ENCODE measurements around the gene ITGBL1.
"Not testable (repeated sequence)": the region's sequence is repeated elsewhere in the genome, so short reads cannot be mapped to it uniquely, and the experiment has no call there.

Gene ITGBL1

DNA sequence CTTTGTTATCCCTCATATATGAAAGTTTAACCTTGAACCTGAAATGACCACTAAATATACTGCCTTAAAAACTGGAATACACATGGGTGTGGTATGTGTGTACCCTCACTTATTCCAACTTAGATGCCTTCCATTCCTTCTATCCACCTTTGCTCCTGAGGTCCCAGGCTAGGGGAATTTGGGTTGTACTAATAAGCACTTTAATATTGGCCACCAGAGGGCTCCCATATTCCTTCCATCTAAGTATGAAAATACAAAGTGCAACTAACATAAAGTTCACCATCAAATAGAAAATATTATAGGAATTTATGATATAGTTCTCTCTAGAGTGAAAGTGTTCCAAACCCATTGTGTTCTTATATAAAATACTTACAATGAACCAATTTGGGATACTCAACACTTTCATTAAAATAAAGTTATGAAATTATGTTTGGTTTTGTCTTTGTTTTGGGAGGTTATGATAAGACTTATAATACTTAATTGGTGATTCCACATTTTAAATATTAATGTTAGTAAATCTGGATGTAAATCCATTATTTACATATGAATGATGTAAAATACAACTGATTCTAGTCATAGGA is 62.3 kb downstream of the ITGBL1 start:
- no peak for DNase-seq

- no peak for DNase-seq
Observed at GRCh38 chr13:101515504-101515903, 63.0 kb downstream of the ITGBL1 start.

- DNase-seq = no peak
Observed at GRCh38 chr13:101516262-101516661, 63.8 kb downstream of the ITGBL1 start.

GRCh38 chr13:101520672-101521071 is 68.2 kb downstream of the ITGBL1 start:
- no peak for DNase-seq

- DNase-seq = no peak
Observed at GRCh38 chr13:101521371-101521770, 68.9 kb downstream of the ITGBL1 start.

GRCh38 chr13:101522607-101523006 is 70.1 kb downstream of the ITGBL1 start:
- no peak for DNase-seq

- no peak for DNase-seq
Observed at GRCh38 chr13:101523154-101524131, 71.0 kb downstream of the ITGBL1 start.

DNA sequence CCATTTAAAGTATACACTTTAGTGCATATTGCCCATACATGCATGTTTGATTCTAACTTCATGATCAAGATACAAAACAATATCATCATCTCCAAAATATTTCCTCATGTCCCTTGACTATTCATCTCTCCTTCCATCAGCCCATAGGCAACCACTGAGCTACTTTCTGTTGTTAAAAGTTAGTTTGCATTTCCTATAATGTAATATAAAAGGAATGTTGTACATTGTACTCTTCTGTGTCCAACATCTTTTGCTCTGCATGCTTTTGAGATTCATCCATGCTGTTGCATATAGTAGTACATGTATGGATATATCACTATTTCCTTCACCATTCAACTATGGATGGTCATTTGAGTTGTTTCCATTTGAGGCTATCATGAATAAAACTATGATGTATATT is 74.7 kb downstream of the ITGBL1 start:
- DNase-seq = no peak

- no peak for DNase-seq
Observed at GRCh38 chr13:101529422-101529821, 76.9 kb downstream of the ITGBL1 start.

GRCh38 chr13:101530293-101530692 is 77.8 kb downstream of the ITGBL1 start:
- DNase-seq = no peak

DNA sequence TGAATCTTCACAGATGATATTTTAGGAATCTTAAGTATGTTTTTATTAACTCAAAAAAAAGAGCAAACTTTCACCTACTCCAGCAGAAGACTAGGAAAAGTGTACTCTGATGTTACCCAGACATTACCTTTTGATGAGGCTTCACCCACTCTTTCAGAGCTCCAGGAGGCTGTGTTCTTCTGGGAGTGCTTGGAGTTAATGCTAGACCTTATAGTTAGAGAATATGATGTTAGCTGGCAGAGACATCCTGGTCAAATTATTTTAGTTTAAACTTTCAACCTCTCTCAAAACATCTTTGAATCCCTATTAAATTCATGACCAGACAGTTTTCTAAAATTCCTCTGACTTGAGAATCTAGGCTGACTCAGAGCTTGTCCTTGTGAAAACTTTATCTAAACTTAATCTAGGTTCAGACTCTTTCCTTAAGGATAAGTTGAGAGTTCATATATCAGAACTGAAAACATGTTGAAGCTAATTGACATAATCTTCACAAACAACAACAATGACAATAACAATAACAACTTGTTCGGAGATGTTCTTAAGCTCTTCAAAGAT is 82.8 kb downstream of the ITGBL1 start:
- no peak for DNase-seq

DNA sequence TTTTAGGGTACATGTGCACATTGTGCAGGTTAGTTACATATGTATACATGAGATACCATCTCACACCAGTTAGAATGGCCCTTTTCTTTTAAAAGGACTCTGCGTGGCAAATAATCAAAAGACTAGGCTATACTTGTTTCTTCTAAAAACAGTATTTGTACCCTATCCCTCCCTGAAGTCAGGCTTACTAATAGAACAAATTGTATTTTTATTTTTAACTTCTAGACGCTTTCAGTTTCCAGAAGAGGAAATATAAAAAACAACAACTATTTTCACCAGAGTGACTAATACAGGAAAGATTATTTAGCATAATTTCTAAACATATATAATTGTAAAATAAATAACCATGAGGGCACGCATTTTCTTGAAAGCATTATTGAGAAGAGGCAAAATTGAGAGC is 83.6 kb downstream of the ITGBL1 start:
- no peak for DNase-seq

- DNase-seq = not testable (repeated sequence)
Observed at GRCh38 chr13:101544544-101544943, 92.1 kb downstream of the ITGBL1 start.

- DNase-seq = no peak
Observed at GRCh38 chr13:101544979-101545378, 92.5 kb downstream of the ITGBL1 start.

GRCh38 chr13:101545521-101545920 is 93.0 kb downstream of the ITGBL1 start:
- DNase-seq = no peak

- no peak for DNase-seq
Observed at GRCh38 chr13:101552286-101552685, 99.8 kb downstream of the ITGBL1 start.

GRCh38 chr13:101552786-101553185 is 100.3 kb downstream of the ITGBL1 start:
- DNase-seq = no peak

DNA sequence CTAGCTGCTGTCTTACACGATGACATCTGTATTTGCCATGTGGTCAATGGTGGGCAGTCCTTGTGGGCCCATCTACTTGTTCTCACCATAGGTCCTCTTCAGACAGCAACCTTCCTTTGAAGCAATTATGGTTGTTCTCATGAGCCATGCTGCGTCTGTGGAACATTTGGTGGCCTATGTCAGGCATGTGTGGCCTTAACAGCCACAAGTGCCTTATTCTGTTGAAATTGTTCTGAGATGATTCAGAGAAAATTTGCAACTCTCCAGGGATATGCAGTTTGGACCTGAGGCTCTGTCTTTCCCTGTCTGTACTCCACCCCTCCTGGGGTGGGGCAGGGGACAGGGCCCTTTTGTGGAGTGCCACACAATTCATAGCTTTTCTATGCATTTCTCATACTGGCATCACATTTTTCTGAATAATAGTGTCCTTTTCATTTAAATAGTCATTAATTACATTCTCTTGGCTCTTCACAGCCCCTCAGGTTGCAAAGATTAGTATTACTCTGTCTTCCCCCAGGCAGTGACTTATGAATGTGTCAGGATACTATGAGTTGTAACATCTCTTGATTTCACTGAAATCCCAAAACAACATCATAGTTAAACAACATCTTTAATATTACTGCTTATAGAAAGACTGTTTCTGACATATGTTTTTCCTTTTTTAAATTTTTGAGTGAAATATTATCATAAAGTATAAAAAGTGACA is 102.1 kb downstream of the ITGBL1 start:
- DNase-seq = no peak

GRCh38 chr13:101555610-101556009 is 103.1 kb downstream of the ITGBL1 start:
- no peak for DNase-seq

- DNase-seq = no peak
Observed at GRCh38 chr13:101556676-101557123, 104.2 kb downstream of the ITGBL1 start.

GRCh38 chr13:101565317-101565716 is 112.8 kb downstream of the ITGBL1 start:
- no peak for DNase-seq

GRCh38 chr13:101567841-101568240 is 115.4 kb downstream of the ITGBL1 start:
- no peak for DNase-seq

GRCh38 chr13:101569807-101570206 is 117.3 kb downstream of the ITGBL1 start:
- DNase-seq = no peak
